SH-SY5Y (cell line): ENCODE results near the gene EPS8L1.

Experiments
- GATA2 ChIP-seq: IDR thresholded peaks from 2 replicates; pipeline ENCODE4 v1.6.1; 2011; ENCODE audit warnings: mild to moderate bottlenecking, low read depth, low read length
- GATA3 ChIP-seq: IDR thresholded peaks from 2 replicates; pipeline ENCODE4 v1.6.1; 2011; ENCODE audit warnings: low read depth, mild to moderate bottlenecking, low read length, moderate library complexity

GRCh38 chr19:55115446-55116065, 39.9 kb downstream of the EPS8L1 start:
- TF ChIP-seq GATA3 (no peak), GATA2 (no peak)
